ENCODE data around the gene PHYHIPL. TPM values are rescaled to one million over a fixed set of nuclear protein-coding genes. Genes with fewer than 3 reads are reported as not detected.

The PHYHIPL gene
- total and polyA plus RNA-seq, 2 donors (not counting 3 experiments of a cell fraction or from before 2014, with no cell fraction given), result not detected

DNA sequence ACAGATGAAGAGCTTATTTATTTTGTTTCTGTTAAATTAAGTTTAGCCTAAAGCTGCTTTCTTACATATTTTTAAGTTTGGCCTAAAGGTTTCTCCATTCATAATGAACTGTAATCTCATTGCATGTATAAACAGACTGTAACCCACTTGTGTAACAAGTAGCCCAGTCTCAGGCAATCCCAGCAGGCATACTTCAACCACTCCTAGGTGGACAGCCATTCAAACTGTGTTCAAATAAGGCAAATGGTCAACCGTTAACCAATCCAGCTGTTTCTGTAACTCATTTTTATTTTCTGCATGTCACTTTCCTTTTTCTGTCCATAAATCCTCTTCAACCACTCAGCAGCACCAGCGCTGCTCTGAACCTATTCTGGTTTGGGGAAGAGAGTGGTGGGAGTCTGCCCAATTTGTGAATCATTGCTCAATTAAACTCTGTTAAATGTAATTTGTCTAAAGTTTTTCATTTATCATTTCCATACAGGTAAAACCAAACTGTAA, 35.9 kb downstream of the PHYHIPL start:
- Histone ChIP-seq H3K27ac (ENCODE audit: insufficient read depth, low read depth, low read length) (no peak overlapping the region), H3K36me3 (ENCODE audit: control insufficient read depth in 2 of 2, extremely low read depth in 1 of 2, insufficient read depth in 2 of 2, low read length in 2 of 2) (no peaks in the 10 kb centered on the region), H3K9me1 (replicated peaks; ENCODE audit: control insufficient read depth, extremely low read depth, insufficient read depth, low read length) (no peaks in the 10 kb centered on the region), H2AFZ (ENCODE audit: low read depth, low read length) (no peak overlapping the region), H3K27me3 (ENCODE audit: control insufficient read depth in 2 of 2, insufficient read depth in 2 of 2, low read length in 2 of 2) (no peaks in the 10 kb centered on the region), H3K9ac (replicated peaks; ENCODE audit: extremely low read depth, insufficient read depth, low read length) (no peak overlapping the region), H3K4me3 (replicated peaks in 1 of 3; ENCODE audit: insufficient read depth in 1 of 3, low read depth in 1 of 3, low read length in 3 of 3) (no peak overlapping the region), H3K4me2 (ENCODE audit: insufficient read depth, low read length) (no peak overlapping the region), H3K9me3 (replicated peaks; ENCODE audit: control insufficient read depth, insufficient read depth, low read length) (no peaks in the 10 kb centered on the region), H3K4me1 (ENCODE audit: control insufficient read depth, extremely low read depth, insufficient read depth, low read length) (no peaks in the 10 kb centered on the region), H3K79me2 (ENCODE audit: control insufficient read depth, insufficient read depth, low read length) (no peaks in the 10 kb centered on the region), H4K20me1 (replicated peaks; ENCODE audit: control insufficient read depth, extremely low read depth, insufficient read depth, low read length) (no peaks in the 10 kb centered on the region)
- BruUV-seq (replicated peaks), result no TSS peak
- intact Hi-C loops (cut with micrococcal nuclease) (no loop called here), dilution Hi-C loops (cut with MboI; ENCODE audit: extremely low pct_ligation_motif_present, low sequenced_read_pairs) (no loop called here)
- ChIA-PET CTCF (no interaction called here), POLR2A (no interaction called here)
- DNase-seq (ENCODE audit: low read depth, low spot score), result no peak
- FAIRE-seq, result no peak
- TF ChIP-seq MYC (IDR thresholded peaks at IDR 0.05; ENCODE audit: low read depth, low read length), result no peak
- TF ChIP-seq GATA2 (IDR thresholded peaks at IDR 0.05; ENCODE audit: insufficient read depth, insufficient read length, low read depth, low read length), result no peak
- TF ChIP-seq JUN (IDR thresholded peaks at IDR 0.05; ENCODE audit: borderline replicate concordance, insufficient read depth, insufficient read length, low read depth), result no peak
- TF ChIP-seq FOS (IDR thresholded peaks at IDR 0.05; ENCODE audit: borderline replicate concordance, insufficient read depth, low read length), result no peak
- TF ChIP-seq, protein P1, sequence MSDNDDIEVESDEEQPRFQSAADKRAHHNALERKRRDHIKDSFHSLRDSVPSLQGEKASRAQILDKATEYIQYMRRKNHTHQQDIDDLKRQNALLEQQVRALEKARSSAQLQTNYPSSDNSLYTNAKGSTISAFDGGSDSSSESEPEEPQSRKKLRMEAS (IDR thresholded peaks at IDR 0.05; ENCODE audit: insufficient read depth, insufficient read length), result no peak
- TF ChIP-seq, protein P2, sequence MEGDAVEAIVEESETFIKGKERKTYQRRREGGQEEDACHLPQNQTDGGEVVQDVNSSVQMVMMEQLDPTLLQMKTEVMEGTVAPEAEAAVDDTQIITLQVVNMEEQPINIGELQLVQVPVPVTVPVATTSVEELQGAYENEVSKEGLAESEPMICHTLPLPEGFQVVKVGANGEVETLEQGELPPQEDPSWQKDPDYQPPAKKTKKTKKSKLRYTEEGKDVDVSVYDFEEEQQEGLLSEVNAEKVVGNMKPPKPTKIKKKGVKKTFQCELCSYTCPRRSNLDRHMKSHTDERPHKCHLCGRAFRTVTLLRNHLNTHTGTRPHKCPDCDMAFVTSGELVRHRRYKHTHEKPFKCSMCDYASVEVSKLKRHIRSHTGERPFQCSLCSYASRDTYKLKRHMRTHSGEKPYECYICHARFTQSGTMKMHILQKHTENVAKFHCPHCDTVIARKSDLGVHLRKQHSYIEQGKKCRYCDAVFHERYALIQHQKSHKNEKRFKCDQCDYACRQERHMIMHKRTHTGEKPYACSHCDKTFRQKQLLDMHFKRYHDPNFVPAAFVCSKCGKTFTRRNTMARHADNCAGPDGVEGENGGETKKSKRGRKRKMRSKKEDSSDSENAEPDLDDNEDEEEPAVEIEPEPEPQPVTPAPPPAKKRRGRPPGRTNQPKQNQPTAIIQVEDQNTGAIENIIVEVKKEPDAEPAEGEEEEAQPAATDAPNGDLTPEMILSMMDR (IDR thresholded peaks at IDR 0.05; ENCODE audit: extremely low read depth in 1 of 2, insufficient read depth in 1 of 2, low read depth in 1 of 2, low read length in 2 of 2), result no peak

All from endothelial cell of umbilical vein (primary cell).